GM12801 (cell line): ENCODE measurements around the gene DNM2.

Experiments
- TF ChIP-seq, protein P1 (sequence below): IDR thresholded peaks from one replicate; pipeline ENCODE4 v1.5.1; 2011; ENCODE audit warnings: control low read depth; ENCODE audit not compliant: insufficient read length; ENCODE audit errors: extremely low read depth

DNM2 gene

GRCh38 chr19:10680545-10681135 is 37.2 kb upstream of the DNM2 start:
- TF ChIP-seq, protein P1, sequence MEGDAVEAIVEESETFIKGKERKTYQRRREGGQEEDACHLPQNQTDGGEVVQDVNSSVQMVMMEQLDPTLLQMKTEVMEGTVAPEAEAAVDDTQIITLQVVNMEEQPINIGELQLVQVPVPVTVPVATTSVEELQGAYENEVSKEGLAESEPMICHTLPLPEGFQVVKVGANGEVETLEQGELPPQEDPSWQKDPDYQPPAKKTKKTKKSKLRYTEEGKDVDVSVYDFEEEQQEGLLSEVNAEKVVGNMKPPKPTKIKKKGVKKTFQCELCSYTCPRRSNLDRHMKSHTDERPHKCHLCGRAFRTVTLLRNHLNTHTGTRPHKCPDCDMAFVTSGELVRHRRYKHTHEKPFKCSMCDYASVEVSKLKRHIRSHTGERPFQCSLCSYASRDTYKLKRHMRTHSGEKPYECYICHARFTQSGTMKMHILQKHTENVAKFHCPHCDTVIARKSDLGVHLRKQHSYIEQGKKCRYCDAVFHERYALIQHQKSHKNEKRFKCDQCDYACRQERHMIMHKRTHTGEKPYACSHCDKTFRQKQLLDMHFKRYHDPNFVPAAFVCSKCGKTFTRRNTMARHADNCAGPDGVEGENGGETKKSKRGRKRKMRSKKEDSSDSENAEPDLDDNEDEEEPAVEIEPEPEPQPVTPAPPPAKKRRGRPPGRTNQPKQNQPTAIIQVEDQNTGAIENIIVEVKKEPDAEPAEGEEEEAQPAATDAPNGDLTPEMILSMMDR: no peak

GRCh38 chr19:10681658-10682057 is 36.2 kb upstream of the DNM2 start:
- TF ChIP-seq, protein P1: no peak

GRCh38 chr19:10682397-10683063 is 35.3 kb upstream of the DNM2 start:
- TF ChIP-seq, protein P1: no peak

GRCh38 chr19:10683064-10683426 is 34.8 kb upstream of the DNM2 start:
- TF ChIP-seq, protein P1: no peak

DNA sequence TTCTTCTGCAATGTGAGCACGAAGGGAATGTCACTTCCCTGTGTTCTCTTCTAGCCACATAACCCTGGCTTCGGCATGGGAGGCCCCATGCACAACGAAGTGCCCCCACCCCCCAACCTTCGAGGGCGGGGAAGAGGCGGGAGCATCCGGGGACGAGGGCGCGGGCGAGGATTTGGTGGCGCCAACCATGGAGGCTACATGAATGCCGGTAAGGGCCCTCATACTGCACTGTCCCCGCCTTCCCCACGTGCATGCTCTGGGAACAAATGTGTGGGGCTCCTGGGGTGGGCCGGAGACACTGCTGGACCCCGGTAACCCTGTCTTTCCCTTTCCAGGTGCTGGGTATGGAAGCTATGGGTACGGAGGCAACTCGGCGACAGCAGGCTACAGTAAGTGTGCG is 34.3 kb upstream of the DNM2 start:
- TF ChIP-seq, protein P1: no peak

GRCh38 chr19:10685210-10685609 is 32.7 kb upstream of the DNM2 start:
- TF ChIP-seq, protein P1: no peak

DNA sequence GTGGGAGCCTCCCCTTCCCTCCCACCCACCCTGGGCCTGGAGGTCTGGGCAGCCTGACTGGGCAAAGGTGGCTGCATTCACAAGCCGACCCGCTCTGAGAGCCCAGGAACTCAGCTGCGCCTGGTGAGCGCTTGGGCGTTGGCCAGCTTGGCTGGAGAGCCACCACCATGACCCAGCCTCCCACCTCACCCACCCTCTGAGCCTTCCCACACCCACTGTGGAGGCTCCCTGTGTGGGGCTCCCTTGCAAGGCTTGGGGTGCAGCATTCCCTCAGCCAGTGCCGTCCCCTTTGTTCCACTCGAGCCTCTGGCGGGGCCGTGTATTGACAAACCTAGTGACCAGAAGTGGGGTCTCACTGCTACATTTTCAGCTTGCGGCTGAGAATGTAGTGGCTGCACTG is 31.7 kb upstream of the DNM2 start:
- TF ChIP-seq, protein P1: no peak
